IPS-11a (cell line): ENCODE data around the gene GTF2H3.
A peak's percentile ranks its signal among the peaks of the same experiment; 100 is the strongest.
"Not testable (repeated sequence)": the region's sequence is repeated elsewhere in the genome, so short reads cannot be mapped to it uniquely, and the experiment has no call there.

Source experiments
- H3K4me3 ChIP-seq: one replicate; pipeline ENCODE4 v1.5.1; 2013; ENCODE audit warnings: low read depth, low read length, control low read depth

The GTF2H3 gene

DNA sequence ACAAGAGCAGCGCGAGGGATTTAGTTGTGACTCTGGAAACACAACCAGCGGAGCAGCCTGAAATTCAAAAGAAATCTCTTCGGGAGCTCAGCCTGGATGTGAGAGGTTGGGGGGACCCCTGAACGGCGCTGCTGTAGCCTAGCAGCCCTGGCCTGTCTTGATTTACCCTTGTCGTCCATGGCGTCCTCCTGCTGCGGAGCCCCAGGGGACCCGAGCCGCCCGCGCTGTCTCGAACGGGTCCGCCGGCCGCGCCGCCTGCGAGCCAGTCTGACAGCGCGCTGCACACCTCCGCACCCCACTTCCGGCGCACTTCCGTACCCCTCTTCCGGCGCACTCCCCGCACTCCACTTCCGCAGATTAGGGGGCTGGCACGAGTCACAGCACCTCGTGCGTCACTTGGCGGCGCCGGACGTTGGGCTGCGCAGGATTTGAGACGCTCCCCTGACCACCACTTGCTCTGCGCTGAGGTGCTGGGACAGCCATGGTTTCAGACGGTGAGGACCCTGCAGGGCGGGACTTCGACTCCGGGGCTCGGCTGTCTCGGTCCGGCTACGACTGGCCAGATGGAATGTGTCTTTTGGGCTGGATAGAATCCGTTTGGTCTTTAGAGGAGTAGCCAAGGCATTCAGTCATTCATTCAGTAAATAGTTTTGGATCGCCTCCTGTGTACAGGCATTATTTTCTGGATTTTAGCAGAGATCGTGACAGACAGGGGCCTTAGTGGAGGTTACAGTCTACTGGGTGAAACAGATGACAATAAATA is at the start of gene GTF2H3, which contains the start of gene EIF2B1:
Gene GTF2H3 (plus strand): TSS at position 451 of the 763 bp plus-strand sequence. CDS start 31 bp downstream, at position 482.
Gene EIF2B1 (minus strand): TSS at position 308 of the 763 bp plus-strand sequence. CDS start 129 bp downstream, at position 179.
- peak within 1 kb of the TSS; percentile 100 for H3K4me3 ChIP-seq

DNA sequence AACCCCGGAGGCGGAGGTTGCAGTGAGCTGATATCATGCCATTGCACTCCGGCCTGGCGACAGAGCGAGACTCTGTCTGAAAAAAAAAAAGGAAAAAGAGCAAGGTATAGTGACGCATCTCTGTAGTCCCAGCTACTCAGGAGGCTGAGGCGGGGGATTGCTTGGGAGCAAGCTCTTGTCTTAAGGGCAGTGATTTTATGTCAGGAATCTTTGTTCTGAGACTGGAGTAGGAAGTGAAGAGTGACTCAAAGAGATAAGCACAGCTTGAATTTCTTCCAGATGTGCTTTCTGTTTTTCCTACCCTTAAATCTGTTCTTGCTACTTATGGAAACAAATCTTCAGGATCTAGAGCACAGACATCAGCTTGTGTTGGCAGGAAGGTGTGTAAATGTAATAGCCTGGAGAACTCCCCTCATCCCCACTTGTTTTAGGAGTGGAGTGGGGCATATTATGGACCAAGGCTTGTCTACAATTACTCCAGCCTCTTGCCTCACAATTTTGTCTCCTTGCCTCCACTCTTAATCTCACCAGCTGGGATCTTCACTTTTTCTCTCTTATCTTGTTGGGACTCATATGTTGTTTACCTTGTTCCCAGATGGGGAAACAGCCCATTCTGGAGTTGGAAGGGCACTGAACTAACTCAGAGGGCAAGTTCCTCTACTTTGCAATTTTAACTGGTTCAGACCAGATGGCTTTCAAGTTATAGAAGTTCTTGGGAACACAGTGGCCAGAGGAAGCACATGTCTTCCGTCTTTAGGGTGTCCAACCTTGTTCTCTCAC is 41.7 kb upstream of the GTF2H3 start:
- H3K4me3 ChIP-seq, result no peak overlapping the region

DNA sequence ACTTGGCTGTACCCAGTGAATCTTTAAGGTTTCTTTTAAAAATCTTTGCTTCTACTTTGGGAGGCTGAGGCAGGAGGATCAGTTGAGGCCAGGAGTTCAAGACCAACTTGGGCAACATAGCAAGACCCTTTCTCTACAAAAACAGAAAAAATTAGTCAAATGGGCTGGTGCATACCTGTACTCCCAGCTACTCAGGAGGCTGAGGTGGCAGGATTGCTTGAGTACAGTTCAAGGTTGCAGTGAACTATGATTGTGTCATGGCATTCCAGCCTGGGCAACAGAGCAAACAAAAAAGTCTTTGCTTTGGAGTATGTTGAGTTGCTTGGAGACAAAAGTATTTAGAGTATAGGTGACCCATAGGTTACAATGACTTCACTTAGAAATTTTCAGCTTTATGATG is 37.9 kb upstream of the GTF2H3 start:
- H3K4me3 ChIP-seq, result no peak overlapping the region

DNA sequence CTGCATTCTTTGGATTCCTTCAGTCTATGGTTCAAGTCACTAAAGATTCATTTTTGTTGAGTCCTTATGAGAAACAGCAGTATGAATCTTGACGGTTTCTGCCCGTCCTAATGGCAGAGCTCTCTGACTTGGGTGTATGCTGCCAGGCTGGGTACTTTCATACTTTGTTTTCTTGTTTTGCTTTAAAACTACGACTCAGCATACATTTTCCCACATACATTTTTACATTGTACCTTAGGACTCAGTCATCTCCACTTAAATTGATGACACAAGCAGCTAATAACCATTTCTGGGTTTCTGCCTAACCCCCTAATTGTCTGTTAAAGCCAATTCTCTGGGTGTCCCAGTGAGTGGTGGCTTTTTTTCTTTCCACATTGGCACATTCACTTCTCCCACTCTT is 36.5 kb upstream of the GTF2H3 start:
- no peak overlapping the region for H3K4me3 ChIP-seq

DNA sequence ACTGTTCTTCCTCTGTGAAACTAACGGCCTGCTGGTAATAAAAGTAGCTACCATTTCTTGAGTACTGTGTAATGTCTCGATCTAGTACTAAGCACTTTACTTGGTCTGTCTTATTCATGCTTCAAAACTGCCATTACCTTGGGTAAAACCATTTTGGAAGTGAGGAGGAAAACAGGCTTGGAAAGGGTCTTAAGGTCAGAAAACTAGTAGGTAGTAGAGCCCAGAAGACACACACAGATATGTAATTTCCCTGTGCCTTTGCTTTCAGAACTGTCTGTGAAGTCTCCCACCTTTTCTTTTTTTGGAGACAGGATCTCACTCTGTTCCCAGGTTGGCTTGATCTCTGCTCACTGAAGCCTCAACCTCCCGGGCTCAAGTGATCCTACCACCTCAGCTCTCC is 35.1 kb upstream of the GTF2H3 start:
- no peak overlapping the region for H3K4me3 ChIP-seq

DNA sequence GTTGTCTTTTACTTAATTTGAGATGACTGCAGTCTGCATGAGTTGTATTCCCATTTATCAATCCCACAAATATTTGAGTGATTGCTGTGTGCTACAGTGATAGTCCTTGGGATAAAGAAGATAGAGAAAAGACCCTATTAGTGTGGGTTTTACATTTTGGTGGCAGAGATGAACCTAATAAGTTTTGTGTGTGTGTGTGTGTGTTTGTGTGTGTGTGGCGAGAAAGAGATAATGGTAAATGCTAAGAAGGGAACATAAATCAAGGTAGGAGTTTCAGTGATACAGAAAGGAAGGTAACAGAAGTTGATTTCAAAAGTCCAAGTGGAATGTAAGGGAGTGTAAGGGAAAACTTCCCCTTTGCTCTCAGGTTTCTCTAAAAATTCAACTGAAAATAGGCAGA is 34.3 kb upstream of the GTF2H3 start:
- H3K4me3 ChIP-seq, result no peak overlapping the region

DNA sequence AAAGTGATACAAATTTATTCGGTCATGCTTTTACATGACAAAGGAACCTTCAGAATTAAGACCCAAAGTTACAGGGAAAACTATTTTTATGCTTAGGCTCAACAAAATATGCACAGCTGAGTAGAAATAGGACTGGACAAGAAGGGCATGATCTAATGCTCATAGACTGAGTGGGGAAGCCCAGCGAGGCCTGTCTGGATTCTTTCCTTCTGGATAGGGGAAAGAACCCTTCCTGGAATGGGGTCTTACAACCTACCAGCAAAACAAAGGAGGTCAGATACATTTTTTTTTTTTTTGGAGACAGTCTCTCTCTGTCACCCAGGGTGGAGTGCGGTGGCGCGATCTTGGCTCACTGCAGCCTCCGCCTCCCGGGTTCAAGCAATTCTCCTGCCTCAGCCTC is 33.9 kb upstream of the GTF2H3 start:
- H3K4me3 ChIP-seq, result no peak overlapping the region

DNA sequence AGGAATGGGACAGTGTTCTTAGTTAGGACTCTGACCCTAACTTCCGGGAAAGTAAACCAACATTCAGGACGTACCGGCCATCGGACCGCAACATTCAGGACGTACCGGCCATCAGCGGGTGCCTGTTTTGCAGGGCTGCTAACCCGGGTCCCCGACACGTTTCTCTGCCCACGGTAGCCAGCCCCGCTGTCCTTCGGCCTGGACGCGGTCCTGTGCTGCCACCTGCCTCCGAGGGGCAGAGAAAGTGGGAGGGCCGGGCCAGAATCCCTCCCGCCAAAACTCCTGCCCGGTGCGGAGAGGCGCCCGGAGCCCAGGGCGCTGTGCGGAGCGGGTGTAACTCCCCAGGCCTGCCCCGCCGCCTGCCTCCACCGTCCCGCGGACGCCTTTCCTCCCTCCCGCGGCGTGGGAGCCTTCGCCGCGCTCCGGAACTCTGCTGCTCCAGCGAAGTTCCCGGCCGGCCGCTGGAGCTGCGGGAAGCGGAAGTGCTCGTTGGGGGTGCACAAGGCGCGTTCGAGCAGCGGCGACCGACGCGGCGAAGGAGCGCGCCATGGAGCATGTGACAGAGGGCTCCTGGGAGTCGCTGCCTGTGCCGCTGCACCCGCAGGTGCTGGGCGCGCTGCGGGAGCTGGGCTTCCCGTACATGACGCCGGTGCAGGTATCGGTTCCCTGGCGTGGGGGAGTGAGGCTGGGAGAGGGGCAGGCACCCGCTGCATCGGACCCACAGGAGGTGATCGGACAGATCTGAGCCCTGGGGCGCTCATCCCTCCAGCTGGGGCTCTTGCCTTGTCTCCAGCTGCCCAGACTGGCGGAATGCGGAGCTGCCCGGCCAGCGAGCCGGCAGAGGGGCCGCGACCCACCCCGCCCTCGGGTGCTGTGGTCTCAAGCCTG is 31.8 kb upstream of the GTF2H3 start, which contains the start of gene DDX55:
Gene DDX55 (plus strand): TSS at position 498 of the 888 bp plus-strand sequence. CDS start 50 bp downstream, at position 548.
- H3K4me3 ChIP-seq, result peak within 1 kb of the TSS; percentile 100

DNA sequence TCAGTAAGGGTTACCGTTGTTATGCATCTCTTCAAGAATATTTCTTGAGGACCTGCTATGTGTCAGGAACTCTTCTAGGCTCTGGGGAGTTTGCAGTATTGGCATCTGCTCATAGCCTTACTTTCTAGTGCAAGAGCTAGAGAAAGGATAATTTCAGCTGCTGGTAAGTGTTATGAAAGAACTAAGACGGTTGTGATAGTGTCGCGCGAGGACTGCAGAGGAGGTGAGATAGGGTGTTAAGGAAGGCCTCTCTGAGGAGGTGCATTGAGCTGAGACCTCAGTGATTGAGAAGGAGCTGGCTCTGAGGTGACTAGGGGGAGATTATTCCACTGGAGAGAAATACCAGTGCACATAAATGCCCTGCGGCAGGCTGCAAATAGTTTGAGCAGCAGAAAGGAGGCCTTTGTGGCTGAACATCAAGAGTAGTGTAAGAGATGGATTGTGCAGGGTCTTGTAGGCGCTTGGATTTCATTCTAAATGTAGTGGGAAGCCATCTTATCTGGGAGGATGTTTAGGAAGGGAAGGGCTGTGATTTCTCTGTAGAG is 30.9 kb upstream of the GTF2H3 start:
- peak overlapping the region; percentile 100 for H3K4me3 ChIP-seq

DNA sequence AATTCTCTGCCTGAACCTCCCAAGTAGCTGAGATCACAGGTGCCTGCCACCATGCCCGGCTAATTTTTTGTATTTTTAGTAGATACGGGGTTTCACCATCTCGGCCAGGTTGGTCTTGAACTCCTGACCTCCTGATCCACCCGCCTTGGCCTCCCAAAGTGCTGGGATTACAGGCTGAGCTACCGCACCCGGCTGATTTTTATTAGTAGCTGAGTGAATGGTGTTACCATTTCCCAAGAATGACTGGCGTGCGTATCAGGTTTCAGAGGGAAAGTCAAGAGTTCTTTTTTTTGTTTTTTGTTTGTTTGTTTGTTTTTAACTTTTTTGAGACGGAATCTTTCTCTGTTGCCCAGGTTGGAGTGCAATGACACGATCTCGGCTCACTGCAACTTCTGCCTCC is 30.1 kb upstream of the GTF2H3 start:
- H3K4me3 ChIP-seq, result not testable (repeated sequence)

DNA sequence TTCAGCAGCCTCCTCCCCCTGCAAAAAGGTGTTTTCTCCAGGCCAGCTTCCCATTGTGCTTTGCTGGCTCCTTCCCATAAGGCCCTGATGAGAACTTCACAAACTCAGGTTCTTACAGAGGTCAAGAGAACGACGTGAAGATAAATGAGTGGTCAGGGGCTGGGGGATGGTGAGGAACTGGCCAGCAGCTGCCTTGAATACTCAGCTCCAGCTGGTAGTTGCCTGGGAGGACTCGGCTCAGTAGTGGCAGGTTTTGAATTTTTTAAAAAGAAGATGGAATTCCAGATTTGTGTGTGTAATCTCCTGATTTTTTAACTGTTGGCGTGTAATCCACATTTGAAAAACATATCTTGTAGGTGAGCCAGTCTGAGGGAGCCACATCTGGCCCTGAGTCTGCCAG is 25.9 kb upstream of the GTF2H3 start:
- no peak overlapping the region for H3K4me3 ChIP-seq

DNA sequence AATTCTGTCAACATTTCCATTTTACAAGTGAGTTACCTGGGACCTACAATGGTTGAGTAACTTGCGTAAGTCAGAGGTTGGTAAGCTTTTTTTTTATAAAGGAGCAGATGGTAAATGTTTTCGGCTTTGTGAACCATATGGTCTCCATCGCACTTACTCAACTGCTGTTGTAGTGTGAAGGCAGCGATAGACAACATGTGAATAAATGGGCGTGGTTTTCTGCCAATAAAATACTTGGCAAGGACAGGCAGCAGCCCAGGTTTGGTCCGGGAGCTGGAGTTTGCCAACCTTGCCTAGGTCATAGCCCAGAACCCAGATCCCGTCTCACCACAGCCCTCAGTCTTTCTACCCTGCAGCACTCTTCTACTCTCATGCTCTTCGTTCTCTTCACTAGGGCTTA is 25.4 kb upstream of the GTF2H3 start:
- no peak overlapping the region for H3K4me3 ChIP-seq

DNA sequence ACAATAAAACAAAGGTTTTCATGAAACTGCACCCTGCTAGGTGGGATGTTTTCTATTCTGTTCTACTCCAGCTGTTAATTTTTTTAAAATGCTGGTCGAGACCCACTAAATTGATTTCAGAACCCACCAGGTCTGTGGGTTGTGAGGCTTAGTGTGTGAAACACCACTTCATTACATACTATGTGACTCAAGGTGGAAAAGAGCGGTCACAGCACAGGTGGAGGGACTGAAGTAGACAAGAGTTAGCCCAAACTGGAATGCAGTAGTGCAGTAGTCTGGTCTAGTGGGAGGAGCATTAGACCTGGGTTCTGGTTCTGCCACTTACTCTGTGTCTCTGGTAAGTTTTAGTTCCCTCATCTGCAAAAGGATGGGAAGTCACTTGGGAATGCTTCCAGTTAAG is 19.5 kb upstream of the GTF2H3 start:
- H3K4me3 ChIP-seq, result no peak overlapping the region

DNA sequence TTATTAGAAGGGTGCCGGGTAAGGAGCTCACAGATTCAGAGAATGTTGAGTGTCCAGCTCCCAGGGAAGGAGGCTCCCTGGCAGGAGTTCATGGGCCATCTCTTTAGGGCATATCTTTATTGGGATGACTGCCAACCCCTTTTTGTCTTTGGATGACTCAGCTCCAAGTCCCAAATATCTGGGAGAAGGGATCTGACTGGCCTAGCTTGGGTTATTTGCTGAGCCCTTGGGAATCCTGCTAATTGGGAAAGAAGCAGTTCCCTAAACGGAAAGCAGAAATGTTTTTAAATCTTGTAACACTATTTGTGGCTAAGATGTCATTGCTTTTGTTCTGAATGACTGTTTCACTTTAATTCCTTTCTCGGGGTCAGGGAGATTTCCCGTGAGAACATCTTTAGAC is 19.1 kb upstream of the GTF2H3 start:
- no peak overlapping the region for H3K4me3 ChIP-seq

DNA sequence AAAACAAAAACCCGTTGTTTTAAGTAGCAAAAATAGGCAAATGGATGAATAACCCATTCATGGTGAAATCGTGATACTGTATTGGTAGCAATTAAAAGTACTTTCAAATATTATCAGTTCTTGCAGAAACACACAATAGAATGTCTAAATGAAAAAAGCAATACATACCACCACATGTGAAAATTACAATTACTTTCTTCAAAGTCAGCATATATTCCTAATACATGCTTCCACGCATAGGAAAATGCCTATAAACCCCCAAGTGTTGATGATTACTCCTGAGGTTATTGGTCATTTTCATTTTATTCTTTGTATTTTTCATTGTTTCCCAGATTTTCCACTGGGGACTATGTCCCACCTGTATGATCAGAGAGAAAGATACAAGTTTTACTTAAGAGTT is 16.5 kb upstream of the GTF2H3 start:
- no peak overlapping the region for H3K4me3 ChIP-seq

DNA sequence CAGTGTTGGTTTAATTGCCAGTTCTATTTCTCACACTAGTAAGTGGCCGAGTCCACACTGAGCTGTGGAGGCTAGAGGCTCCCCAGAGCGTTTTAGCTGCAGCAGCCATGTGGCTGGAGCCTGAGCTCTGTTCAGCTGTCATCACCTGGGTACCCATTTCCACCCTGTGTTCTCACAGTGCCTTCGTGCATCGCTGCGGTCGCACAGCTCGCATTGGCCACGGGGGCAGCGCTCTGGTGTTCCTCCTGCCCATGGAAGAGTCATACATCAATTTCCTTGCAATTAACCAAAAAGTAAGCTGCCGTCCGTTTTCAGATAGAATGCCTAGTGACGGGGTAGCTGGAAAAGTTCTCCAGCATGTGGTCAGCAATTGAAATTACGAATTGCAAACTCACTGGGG is 16.0 kb upstream of the GTF2H3 start:
- H3K4me3 ChIP-seq, result no peak overlapping the region

DNA sequence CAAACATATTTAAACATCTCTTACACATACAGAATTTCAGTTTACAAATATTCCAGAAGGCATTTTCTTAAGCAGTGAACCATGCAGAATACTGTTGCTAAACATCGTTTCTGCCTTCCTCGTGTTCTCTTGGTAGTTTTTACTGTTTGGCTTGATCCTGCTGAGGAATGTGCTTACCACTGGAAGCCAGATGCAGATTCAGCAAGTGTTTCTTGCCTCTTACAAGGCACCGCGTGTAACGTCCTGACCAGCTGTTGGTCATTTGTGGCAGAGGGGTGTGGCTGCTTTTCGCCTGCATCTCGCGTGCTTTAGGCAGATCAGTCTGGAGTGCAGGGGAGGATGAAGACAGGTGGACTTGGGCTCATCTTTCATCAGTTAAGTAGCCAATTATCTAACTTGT is 12.5 kb upstream of the GTF2H3 start:
- no peak overlapping the region for H3K4me3 ChIP-seq

DNA sequence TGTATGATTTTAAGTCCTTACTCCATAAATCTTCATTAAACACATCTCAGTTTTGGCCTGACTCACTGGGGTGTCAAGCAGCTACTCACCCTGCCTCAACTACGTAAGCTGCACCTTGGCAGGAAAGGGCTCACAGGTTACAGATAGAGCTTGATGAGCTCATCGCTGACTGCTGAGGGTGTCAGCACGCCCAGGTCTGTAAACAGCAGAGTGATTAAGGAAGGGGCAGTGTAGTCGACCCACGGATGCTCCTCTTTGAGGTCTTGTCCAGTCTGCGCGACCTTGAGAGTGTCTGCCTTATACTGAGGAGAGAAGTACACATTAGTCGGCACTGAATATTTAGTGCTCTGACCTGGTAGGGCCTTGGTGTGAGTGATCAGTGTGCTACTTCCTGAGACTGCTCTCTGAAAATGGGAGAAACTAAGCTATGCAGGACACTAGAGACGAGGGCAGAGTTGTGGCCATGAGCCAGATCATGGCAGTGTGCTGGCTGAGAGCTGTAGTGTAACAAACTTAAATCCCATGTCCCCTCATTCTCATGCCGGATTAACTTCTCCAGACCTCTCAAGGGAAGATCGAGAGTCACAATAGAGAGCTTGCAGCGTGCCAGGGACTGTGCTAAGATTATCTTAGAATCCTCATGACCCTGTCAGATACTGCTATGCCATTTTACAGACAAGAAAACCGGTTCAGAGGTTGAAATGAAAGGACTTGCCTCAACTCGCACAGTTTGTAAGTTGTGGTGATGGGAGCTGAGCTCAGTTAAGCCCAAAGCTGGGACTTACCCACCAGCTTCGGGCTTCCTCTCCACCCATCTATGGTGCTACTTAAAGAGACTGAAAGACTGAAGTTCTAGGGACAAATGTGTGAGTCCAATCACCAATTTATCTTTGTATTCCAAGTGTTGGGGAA is 11.8 kb upstream of the GTF2H3 start:
- H3K4me3 ChIP-seq, result no peak overlapping the region

DNA sequence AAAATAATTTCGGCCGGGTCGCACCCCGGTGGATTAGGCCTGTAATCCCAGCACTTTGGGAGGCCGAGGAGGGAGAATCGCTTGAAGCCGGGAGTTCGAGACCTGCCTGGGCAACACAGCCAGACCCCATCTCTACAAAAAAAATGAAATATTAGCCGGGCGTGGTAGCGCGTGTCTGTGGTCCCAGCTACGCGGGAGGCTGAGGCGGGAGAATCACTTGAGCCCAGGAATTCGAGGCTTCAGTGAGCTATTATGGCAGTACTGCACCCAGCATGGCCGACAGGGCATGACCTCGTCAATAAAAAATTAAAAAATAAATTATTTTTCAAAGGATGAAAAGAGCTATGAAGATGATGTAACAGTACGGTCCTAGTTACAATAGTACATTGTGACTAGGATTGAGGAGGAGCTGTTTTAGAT is 523 bp downstream of the GTF2H3 start:
- peak overlapping the region; percentile 100 for H3K4me3 ChIP-seq

DNA sequence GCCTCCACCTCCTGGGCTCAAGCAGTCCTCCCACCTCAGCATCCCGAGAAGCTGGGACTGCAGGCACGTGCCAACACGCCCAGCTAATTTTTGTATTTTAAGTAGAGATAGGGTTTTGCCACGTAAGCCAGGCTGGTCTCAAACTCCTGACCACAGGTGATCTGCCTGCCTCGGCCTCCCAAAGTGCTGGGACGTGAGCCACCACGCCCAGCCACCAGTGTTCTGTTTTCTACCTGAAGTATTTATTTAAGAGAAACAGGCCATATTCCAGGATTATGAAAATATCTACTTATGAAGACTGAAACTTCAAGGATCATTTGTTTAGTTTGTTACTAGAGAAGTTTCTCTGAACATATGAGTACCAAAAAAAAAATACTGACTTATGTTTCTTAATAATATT is 10.3 kb downstream of the GTF2H3 start:
- no peak overlapping the region for H3K4me3 ChIP-seq
